HG03280 (cell line): ENCODE data around the gene IL23A.
A peak's percentile ranks its signal among the peaks of the same experiment; 100 is the strongest.

ENCODE experiments used
- ATAC-seq: cut with Tn5 transposase; IDR thresholded peaks from one replicate; pipeline ENCODE4 v1.9.1; 2021; ENCODE audit warnings: mild to moderate bottlenecking, moderate library complexity; ENCODE audit not compliant: unreplicated experiment

IL23A gene

GRCh38 chr12:56359851-56360767 lies 21.4 kb downstream of the IL23A start, which contains the start of gene STAT2:
TSS of gene STAT2 (minus strand) at chr12:56360107. CDS start at chr12:56356571, 3,536 bp downstream.
- ATAC-seq, result peak; percentile 96

GRCh38 chr12:56361487-56362129 lies 22.9 kb downstream of the IL23A start:
- ATAC-seq, result no peak

- ATAC-seq, result no peak
Measured at GRCh38 chr12:56362130-56363059, 23.7 kb downstream of the IL23A start, which contains the start of gene APOF. TSS of gene APOF (minus strand) at chr12:56362857. CDS start at chr12:56362745, 112 bp downstream.

- no peak for ATAC-seq
Measured at GRCh38 chr12:56366948-56367347, 28.3 kb downstream of the IL23A start.

- no peak for ATAC-seq
Measured at GRCh38 chr12:56373515-56373914, 34.8 kb downstream of the IL23A start.

- peak; percentile 35 for ATAC-seq
Measured at GRCh38 chr12:56374726-56375597, 36.3 kb downstream of the IL23A start.

GRCh38 chr12:56375598-56376434 lies 37.1 kb downstream of the IL23A start:
- ATAC-seq, result peak; percentile 71

GRCh38 chr12:56377310-56377988 lies 38.8 kb downstream of the IL23A start:
- ATAC-seq, result no peak

GRCh38 chr12:56377989-56378316 lies 39.3 kb downstream of the IL23A start:
- no peak for ATAC-seq

- no peak for ATAC-seq
Measured at GRCh38 chr12:56382611-56383010, 43.9 kb downstream of the IL23A start.

- no peak for ATAC-seq
Measured at GRCh38 chr12:56385873-56386272, 47.2 kb downstream of the IL23A start.

- no peak for ATAC-seq
Measured at GRCh38 chr12:56387152-56387736, 48.6 kb downstream of the IL23A start.

GRCh38 chr12:56389412-56389811 lies 50.7 kb downstream of the IL23A start:
- ATAC-seq, result no peak
